Esophagus mucosa (tissue), 1 donor: ENCODE data around the gene MSMB. TPM values are rescaled to one million over a fixed set of nuclear protein-coding genes. Genes with fewer than 3 reads are reported as not detected.
"Not testable (repeated sequence)": the region's sequence is repeated elsewhere in the genome, so short reads cannot be mapped to it uniquely, and the experiment has no call there.

Experiments used
- ATAC-seq: fragments of 200-7000 bp; cut with Tn5 transposase; one replicate; pipeline ENCODE4 v1.9.1; 2020
- total RNA-seq: library from RNA; stranded (reverse); gene quantifications from one replicate; pipeline ENCODE4 v1.2.4, GENCODE V29; 2023
- donor health status: DM: yes; HTN: yes; CAD: no.

Gene MSMB
- 0.64 TPM for total RNA-seq

DNA sequence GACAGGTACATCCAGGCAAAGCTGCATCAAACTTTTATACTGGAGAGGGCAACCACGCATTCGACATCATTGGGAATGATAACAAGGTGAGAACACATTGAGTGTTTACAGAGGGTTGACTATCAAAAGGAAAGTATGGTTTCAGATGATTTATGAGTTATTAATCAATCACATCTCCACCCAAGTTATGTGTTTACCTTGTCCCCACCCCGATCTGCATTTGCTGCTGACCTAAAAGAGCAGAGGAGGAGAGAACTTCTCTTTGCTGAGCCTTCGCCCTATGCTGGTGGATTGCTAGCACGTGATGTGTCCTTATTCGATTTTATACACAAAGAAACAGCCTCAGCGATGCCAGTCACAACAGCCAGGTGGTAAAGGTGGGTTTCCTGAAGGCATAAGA is at the start of gene MSMB:
TSS of gene MSMB (minus strand) at position 9 of the 400 bp plus-strand sequence. CDS start 32 bp downstream, outside the sequence.
- no peak for ATAC-seq

DNA sequence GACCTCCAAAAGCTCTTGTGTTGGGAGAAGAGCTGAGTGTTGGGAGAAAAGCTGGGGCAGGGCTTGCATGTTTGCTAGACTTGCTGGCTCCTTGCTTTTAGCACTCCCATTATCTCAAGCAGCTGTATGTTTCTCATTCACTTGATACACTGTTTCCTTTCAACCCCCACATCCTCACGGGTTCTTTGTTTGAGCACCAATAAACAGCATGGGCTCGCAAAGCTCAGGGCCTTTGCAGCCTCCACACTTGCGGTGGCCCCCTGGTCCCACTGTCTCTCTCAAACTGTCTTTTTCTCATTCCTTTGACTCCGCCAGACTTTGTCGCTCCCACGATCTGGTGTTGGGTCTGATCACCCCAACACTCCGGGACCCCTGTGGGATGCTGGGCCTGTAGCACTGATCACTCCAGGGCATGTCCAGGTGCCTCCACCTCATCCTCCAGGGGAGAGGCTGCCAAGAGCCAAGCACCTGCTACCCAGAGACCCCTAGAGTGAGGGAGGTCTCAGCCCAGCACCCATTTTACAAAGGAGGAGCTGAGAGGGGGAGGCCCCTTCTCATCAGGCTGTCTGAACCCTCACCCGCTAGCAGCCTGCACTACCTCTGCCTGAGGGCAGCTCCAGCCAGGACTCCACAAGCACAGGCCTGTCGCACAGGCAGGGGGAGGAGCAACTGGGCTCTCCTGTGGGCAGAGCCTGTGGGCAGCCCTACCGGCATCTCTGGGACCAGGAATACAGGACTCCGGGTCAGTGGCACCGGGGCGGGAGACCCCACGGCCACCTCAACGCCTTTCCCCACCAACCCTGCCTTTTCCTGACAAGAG is 49.1 kb upstream of the MSMB start:
- ATAC-seq, result peak; percentile 22

DNA sequence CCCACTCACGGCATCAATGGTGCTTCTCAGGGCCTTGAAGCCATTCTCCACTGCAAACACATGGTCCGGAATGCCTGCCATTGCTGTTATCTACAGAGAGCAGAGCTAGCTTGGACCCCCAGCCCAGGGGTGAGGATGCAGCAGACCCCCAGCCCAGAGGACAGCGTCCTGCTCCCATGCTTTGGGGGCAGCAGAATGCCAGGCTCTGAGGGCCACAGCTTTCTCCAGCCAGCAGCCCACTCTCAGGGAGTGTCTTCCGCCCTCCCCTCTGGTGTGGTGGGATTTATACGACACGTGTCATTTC is 48.1 kb upstream of the MSMB start:
- no peak for ATAC-seq

- not testable (repeated sequence) for ATAC-seq
Measured at GRCh38 chr10:46093316-46094196, 47.5 kb upstream of the MSMB start.

GRCh38 chr10:46092524-46093081 is 46.5 kb upstream of the MSMB start:
- ATAC-seq, result no peak

DNA sequence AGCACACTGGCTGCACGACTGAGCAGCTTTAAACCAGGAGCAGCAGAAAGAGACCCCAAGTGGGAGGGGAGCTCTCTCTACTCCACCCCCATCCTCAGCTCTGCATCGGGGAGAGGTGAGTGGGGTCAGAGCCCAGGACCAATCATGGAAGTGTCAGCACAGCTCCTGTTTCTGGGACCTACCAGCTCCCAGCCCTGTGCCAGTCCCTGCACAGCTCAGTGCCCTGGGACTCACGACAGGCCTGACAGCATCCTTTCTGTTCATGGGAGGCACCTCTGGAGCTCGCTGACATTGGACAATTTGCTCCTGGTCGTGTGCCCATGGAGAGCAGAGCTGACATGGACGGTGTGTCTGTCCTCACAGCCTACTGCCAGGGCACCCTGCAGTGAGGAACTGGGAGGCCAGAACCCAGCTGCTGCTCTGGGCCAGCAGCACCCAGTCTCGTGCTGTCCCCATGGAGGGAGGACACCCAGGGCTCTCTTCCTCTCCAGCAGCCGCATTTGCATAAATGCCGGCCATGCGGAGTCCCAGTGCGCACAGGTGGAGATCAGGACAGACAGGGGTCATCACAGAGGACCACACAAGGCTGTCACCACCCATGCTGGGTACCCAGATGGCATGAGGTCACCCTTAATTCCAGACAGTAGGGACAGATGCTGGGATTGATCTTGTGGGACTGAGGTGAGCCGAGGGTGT is 45.9 kb upstream of the MSMB start:
- no peak for ATAC-seq

DNA sequence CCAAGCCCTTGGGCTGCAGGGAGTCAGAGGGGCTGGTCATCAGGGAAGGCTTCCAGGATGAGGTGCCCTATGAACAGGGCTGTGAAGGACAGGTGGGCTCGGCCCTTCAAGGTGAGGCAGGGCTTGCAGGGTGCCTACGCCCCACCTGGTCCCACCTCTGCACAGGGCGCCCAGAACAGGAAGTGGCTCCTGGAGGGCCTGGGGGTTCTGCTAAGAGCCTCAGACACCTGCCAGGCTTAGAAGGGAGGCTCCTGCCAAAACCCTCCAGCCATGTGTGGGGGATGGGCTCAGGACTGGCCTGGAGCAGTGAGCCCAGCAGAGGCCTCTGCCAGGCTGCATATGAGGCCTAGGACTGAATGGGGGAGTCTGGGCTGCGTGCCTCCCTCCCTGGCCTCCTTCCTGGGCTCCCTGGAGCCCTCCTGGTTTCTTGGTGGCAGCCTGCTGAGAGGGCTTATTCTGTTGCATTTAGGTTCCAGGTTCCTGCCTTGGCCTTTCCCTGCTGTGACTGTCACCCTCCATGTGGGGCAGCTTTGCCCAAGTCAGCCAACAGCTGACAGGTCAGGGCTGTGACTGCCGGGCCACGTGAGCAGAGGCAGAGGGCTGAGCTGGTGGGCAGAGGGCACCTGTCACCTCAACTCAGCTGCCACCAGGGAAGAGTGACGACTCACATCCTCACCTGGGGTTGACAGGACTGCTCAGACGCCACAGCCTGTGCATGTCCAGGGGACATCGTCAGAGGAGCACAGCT is 45.2 kb upstream of the MSMB start:
- ATAC-seq, result no peak

GRCh38 chr10:46090258-46090812 is 44.3 kb upstream of the MSMB start:
- no peak for ATAC-seq

- not testable (repeated sequence) for ATAC-seq
Measured at GRCh38 chr10:46087381-46087780, 41.3 kb upstream of the MSMB start.

GRCh38 chr10:46084321-46085165 is 38.5 kb upstream of the MSMB start:
- ATAC-seq, result no peak

GRCh38 chr10:46080886-46081285 is 34.8 kb upstream of the MSMB start:
- no peak for ATAC-seq

- ATAC-seq, result no peak
Measured at GRCh38 chr10:46079831-46080585, 33.9 kb upstream of the MSMB start.

DNA sequence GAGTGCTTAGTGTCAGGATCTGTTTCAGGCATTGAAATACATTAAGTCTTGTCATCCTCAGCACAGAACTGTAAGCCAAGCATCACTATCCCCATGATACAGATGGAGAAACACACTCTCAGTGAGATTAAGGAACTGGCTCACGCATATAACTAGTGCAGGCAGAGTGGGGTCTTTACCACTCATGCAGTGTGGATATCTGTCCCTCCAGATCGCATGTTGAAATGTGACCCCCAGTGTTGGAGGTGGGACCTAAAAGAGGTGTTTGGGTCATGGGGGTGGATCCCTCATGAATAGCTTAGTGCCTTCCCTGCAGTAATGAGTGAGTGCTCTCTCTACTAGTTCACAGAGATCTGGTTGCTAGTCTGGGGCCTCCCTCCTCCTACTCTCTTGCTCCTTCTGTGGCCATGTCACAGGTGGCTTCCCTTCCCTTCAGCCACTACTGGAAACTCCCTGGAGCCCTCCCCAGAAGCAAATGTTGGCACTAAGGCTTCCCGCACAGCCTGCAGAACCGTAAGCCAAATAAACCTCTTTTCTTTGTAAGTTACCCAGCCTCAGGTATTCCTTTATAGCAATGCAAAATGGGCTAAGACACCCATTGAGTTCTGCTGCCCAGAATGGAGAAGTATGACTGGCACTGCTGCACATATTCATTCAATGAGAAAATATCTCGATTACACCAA is 31.8 kb upstream of the MSMB start:
- ATAC-seq, result no peak

GRCh38 chr10:46077141-46077554 is 31.1 kb upstream of the MSMB start:
- no peak for ATAC-seq

DNA sequence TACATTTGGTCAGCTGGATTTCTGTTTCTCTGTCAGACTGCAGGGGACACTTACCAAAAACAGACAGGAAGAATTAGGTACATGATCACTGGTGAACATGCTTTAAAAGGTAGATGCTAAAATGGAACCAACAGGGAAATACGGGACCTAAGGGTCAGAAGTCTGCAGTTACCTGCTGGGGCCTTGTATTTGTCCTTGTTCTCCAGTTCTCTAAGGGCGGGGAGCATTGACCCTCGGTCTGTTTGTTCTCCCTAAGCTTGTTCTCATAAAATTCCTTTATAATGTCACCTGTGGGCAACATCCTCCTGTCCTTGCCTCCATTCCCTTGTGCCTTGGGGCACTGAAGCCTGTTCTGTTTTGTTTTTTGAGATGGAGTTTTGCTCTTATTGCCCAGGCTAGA is 29.8 kb upstream of the MSMB start:
- no peak for ATAC-seq

DNA sequence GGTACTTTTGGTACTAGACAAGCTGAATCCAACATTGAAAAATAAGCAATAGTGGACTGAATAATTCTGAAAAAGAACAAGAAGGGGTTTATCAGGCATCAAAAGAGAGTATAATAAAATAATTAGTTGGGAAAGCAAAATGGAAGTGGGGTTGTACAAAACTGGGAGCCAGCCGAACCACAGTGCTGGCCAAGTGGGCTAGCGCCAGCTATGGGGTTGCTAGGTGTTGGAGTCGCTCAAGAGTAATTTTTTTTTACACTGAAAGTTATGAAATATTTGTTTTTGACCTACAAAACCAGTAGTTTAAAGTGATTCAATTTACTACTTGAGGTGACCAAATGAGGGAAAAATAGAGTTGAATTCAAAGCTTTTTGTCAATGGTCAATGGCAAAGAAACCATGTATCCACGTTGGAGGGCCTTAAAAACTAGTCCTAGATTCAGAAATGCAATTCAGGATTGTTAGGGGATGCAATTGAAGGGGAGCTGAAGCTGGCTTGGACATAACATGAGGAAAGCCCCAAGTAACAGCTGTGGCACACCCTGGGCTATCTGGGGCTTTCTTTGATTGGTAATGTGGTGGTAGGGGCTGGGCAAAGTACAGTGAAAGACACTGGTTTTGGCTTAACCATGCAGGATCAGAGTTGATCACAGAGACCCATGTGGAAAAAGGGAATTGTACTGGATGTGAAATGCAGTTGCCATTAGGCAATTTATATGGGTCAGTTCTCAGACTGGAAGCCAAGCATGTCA is 28.3 kb upstream of the MSMB start:
- no peak for ATAC-seq

GRCh38 chr10:46073564-46073963 is 27.5 kb upstream of the MSMB start:
- ATAC-seq, result no peak

DNA sequence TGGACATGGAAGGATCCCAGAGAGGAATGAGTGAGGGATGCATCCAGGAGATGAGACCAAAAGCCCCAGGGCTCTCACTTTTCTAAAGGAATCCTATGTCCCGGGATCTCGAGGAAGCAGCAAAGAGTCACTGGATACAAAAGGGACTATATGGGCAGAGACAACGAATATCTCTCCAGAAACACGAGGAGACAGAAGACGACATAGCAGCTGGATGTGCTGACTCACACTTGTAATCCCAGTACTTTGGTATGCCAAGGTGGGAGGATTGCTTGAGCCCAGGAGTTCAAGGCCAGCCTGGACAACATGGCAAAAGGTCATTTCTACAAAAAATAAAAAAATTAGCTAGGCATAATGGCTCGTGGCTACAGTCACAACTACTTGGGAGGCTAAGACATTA is 24.7 kb upstream of the MSMB start:
- ATAC-seq, result no peak
